GM21447 (cell line): ENCODE measurements around the gene TCIRG1.

Experiments used
- ATAC-seq: cut with Tn5 transposase; IDR thresholded peaks from one replicate; pipeline ENCODE4 v1.9.1; 2021; ENCODE audit not compliant: unreplicated experiment

TCIRG1 gene

GRCh38 chr11:68051191-68052136, 12.6 kb downstream of the TCIRG1 start:
- no peak for ATAC-seq

- no peak for ATAC-seq
Measured at GRCh38 chr11:68052137-68052873, 13.5 kb downstream of the TCIRG1 start.

GRCh38 chr11:68053117-68053516, 14.3 kb downstream of the TCIRG1 start:
- no peak for ATAC-seq

- no peak for ATAC-seq
Measured at GRCh38 chr11:68053981-68054812, 15.4 kb downstream of the TCIRG1 start.

- no peak for ATAC-seq
Measured at GRCh38 chr11:68056317-68057285, 17.8 kb downstream of the TCIRG1 start.

- no peak for ATAC-seq
Measured at GRCh38 chr11:68057807-68058206, 19.0 kb downstream of the TCIRG1 start.

GRCh38 chr11:68061508-68061907, 22.7 kb downstream of the TCIRG1 start:
- no peak for ATAC-seq

GRCh38 chr11:68064926-68065325, 26.1 kb downstream of the TCIRG1 start:
- ATAC-seq, result no peak

- no peak for ATAC-seq
Measured at GRCh38 chr11:68065841-68066240, 27.0 kb downstream of the TCIRG1 start.

GRCh38 chr11:68066742-68067141, 27.9 kb downstream of the TCIRG1 start:
- no peak for ATAC-seq

GRCh38 chr11:68067991-68068390, 29.2 kb downstream of the TCIRG1 start:
- ATAC-seq, result no peak

- no peak for ATAC-seq
Measured at GRCh38 chr11:68071281-68072048, 32.6 kb downstream of the TCIRG1 start.

GRCh38 chr11:68074584-68075352, 35.9 kb downstream of the TCIRG1 start:
- ATAC-seq, result no peak

- ATAC-seq, result no peak
Measured at GRCh38 chr11:68076371-68077042, 37.7 kb downstream of the TCIRG1 start.

- peak; percentile 69 for ATAC-seq
Measured at GRCh38 chr11:68077617-68078582, 39.1 kb downstream of the TCIRG1 start.

- ATAC-seq, result no peak
Measured at GRCh38 chr11:68080860-68081259, 42.0 kb downstream of the TCIRG1 start.

GRCh38 chr11:68081691-68082090, 42.9 kb downstream of the TCIRG1 start:
- ATAC-seq, result no peak
